CD1c-positive myeloid dendritic cell (primary cell): Measurements from ENCODE around the gene CATSPERE.
"Not testable (repeated sequence)": the region's sequence is repeated elsewhere in the genome, so short reads cannot be mapped to it uniquely, and the experiment has no call there.

Experiments used
- DNase-seq: peaks from one replicate; pipeline ENCODE4 v3.0.0-alpha.2; 2016; ENCODE audit errors: extremely low spot score

The CATSPERE gene

GRCh38 chr1:244448279-244449036 lies 12.6 kb upstream of the CATSPERE start:
- no peak for DNase-seq

DNA sequence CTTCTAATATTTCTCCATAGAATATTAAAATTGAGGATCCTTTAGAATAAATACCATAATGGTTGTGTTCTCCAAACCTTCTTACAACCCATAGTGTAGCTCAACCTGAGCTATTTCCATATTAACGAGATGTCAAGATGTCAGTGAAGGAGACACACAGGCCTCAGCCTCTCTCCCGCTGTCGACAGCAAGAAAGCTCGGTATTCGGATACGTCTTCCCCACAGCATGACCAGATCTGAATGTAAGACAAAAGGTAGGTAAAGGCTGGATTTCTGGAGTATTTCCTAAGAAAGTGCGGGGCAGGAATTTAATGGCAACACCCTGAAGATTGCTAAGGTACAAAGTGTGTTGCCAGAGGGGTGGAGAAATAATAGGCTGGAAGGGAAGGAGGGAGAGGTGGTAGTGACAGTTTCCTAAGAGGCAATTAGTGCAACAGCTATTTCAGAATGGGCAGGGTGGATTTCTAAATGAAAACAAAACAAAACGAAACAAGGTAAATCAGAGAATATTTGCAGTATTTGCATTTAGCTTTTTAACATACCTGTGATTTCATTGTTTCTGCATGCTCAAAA lies 11.1 kb upstream of the CATSPERE start:
- peak; percentile 8 for DNase-seq

DNA sequence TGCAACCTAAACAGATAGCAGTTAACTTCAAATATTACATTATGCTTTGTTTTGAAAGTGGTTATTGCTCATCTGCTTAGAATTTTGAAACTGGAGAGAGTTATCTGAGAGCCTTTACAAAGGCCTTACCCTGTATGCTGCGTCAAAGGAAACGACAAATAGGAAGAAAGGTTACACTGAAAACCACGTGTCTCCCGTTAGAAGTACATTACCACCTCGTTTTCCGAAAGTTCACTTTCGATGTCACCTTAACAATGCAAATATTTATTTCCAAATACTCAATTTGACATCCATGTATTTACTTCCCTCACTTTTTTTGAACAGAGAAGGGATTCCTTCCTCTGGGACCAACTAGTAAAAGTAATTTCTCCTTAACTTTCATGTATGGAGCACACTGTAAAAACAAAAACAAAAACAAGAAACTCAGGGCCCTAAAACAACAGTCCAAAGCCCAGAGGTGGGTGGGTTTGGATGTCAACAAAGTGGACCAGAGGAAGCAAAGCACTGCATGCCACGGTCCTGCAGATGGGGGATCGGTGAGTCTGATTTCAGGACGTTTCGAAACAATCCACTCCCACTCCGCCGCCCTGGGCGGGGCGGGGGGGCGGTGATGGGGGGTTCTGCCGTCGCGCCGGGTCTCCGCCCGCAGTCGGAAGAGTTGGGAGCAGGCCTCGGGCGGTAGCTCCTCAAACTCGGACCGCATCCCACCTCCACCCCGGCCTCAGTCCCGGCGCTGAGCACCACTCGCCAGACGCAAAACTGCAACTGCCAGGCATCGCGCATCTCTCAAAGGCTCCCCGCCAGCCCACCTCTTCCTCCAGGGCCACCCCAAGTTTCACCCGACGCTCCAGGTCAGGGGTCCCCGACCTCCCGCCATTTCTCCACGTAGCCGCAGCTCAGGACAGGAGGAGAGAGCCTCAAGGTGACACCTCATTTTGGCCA lies 10.2 kb upstream of the CATSPERE start:
- peak; percentile 71 for DNase-seq

DNA sequence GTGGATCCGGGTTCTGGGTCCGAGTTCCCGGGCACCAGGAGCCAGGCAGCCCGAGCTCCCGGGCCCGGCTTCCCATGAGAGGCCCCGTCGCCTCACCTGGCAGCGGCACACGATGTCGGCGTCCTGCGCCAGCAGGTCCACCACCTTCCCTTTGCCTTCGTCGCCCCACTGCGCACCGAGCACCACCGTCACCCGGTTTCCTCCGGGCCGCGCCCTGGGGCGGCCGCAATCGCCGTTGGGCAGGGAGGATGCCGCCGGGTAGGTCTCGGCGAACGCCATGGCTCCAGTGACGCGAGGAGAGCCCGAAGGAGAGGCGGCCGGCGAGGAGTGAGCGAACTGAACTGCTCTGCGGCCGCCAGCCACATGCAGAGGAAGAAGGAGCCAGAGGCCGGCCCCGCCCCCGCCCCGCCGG lies 9.5 kb upstream of the CATSPERE start, which contains the start of gene ADSS2:
TSS of gene ADSS2 (minus strand) at position 371 of the 412 bp plus-strand sequence. CDS start at position 279, 92 bp downstream.
- DNase-seq, result no peak

DNA sequence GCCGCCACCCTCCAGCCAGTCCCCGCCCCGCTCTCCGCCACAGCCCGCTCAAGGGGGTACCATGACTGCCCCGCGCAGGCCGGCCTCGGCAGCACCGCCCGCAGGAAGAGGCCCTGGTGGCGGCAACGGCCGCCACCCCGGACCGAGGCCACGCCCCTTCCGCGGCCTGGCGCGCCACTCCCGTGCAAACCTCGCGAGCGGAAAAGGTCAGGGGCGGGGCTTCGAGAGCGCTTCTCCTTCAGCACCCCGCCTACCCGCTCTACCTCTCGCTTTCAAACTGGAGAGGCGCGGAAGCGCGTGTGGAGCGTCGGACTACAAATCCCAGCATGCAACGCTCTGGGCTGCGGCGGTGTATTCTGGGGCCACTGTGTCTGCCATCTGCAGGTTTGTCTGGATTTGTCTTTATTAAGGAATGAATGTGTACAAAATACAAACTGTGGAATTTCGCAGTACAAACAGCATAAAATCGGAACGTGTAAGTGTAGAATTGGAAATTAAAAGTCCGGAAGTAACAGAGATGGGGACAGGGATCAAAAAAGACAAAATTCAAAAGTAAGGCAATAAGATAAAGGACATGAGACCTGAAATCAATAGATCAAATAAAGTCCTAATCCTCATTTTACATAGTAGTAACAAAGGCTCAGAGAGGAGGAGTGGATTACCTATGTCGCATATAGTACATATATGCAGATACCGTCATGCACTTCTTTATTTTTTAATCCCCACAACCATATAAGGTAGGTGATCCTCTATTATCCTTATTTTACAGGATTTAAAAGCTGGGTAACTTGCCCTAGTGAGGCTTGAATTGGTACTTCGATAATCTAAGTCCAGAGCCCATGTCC lies 8.9 kb upstream of the CATSPERE start:
- peak; percentile 100 for DNase-seq

DNA sequence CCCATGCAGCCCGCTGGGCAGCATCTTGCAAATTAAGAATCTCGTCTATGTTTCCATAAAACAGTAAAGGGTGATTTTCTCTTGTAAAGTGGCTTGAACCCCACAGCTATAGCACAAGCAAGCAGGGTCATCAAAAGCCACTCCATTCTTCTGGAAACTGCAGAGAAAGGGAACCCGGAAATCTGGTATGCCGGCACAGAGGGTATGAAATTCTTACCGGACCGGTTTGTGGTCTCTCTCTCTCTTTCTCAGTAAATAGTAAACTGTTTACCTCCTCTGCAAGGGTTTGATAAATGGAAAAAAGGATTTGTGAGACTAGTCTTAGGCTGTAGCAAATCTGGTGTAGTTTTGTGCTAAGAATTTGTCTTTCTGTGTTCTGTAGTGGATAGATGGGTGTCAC lies 6.7 kb upstream of the CATSPERE start:
- DNase-seq, result no peak

DNA sequence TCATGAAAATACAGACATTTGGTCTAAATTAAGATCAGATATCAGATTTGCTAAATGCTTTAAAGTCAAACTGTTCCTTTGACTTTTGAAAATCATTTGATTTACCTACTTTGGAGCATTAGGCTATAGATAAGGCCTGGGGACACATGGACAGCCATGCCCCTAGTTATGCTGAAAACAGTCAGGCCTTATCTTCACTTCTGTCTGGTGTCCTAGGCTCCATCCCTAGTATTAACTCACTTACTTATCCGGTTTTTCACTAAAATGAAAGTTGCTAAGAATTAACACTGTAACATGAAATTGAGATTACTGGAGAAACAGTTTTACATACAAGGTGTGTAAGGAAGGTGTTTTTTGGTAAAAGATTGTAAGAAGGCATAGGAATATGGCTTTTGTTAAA lies 4.5 kb upstream of the CATSPERE start:
- no peak for DNase-seq

GRCh38 chr1:244458781-244459180 lies 2.3 kb upstream of the CATSPERE start:
- no peak for DNase-seq

GRCh38 chr1:244460197-244460596 lies 876 bp upstream of the CATSPERE start:
- no peak for DNase-seq

GRCh38 chr1:244466724-244467123 lies 5.7 kb downstream of the CATSPERE start:
- no peak for DNase-seq

GRCh38 chr1:244473059-244473605 lies 12.1 kb downstream of the CATSPERE start:
- DNase-seq, result no peak

DNA sequence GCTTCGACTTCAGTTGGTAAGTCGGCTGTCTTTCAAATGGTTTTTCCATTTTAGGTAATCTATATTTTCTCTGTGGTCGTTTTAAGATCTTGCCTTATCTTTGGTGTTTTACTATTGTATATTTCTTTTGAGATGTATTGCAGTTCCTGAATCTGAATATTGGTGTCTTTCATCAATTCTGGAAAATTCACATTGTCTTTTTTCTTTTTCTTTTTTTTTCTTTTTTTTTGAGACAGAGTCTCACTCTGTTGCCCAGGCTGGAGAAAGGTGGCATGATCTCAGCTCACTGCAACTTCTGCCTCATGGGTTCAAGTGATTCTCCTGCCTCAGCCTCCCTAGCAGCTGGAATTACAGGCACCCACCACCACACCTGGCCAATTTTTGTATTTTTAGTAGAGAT lies 23.9 kb downstream of the CATSPERE start:
- DNase-seq, result not testable (repeated sequence)

DNA sequence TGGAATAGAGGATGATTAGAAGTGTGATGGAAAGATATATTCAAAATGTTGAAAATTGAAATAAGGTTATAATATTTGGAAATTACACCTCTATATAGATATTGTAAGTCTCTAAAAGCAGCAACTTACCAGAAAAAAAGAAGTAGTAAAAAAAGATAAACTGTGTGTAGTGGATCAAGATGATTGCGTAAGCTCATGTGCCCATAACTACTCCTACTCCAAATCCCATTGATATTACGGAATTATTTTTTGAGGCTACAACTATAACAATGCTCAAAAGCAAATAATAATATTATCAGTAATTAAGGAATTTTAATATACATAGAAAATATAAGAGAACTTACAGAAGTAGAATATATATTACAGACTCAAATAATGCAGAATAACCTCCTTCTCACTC lies 33.6 kb downstream of the CATSPERE start:
- DNase-seq, result no peak

DNA sequence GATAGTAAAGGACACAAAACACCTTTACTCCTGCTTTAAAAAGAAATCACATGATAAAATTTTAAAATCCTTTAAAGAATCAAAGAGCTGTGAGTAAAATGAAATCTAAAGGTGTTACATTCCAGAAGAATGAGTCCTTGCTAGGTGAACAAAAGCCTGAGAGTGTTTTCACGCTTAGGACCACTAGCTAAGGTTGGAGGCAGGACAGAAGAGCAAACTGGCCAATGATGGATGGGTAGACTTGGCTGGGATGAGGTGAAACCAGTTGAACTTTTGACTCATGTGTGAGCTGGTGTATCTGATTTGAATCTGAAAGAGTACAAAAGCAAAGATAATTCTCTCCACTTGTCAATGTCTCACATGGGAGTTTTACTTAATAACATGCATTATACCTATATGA lies 35.1 kb downstream of the CATSPERE start:
- DNase-seq, result no peak

DNA sequence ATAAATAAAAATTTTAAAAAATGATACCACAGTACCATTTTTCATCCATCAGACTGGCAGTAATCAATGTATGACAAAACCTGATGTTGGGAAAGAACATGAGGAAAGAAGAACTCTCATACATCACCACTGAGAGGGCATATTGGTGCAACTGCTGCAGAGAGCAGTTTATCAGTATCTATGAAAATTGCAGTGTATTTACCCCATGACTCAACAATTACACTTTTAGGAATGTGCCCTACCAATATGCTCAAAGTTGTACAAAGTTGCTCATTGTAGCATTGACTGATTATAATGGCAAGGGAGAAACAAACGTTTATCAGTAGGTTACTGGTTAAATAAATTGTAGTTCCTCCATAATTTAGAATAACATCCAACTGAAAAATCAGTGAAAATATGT lies 36.7 kb downstream of the CATSPERE start:
- DNase-seq, result no peak

GRCh38 chr1:244499484-244499883 lies 38.4 kb downstream of the CATSPERE start:
- DNase-seq, result not testable (repeated sequence)

DNA sequence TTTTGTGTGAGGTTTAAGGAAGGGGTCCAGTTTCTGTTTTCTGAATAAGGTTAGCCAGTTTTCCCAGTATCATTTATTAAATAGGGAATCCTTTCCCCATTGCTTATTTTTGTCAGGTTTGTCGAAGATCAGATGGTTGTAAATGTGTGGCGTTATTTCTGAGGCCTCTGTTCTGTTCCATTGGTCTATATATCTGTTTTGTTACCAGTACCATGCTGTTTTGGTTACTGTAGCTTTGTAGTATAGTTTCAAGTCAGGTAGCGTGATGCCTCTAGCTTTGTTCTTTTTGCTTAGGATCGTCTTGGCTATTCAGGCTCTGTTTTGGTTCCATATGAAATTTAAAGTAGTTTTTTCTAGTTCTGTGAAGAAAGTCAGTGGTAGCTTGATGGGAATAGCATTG lies 39.4 kb downstream of the CATSPERE start:
- not testable (repeated sequence) for DNase-seq

DNA sequence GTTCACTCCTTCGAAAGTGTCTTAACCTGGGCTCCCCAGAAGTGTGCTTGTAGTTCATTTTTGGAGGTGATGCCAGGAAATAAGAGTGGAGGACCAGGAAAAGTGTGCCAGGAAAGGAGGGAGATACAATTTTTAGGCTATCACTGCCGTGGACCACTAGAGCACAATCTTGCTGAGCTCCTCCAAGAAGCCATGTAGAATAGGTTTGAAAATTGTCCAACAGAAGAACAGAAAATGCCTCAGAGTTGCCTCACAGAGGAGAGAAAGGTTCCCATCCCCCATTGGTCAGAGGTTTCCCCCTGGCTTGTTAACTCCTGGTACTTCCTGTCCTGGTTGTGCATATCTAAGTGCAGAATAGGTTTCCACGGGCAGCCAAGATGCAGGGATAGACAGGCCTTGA lies 41.6 kb downstream of the CATSPERE start:
- no peak for DNase-seq

DNA sequence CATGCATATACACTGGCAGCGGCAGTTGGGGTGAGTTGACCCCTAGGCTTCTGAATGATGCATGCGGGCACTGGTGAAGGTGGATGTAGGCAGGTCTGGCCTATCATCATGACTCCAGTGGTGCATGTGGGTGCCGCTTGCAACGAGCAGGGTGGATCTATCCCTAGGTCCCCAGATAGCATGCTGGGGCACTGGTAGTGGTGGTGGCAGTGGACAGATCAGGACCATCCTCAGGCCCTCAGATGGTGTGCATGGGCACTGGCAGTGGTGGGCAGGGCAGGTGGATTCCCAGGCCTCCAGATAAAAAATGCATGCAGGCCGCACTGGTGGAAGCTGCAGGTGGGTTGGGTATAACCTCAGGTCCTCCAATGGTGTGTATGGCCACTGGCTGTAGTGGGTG lies 52.4 kb downstream of the CATSPERE start:
- DNase-seq, result no peak

- no peak for DNase-seq
These were observed 54.6 kb downstream of the CATSPERE start for GRCh38 chr1:244515680-244516079.

DNA sequence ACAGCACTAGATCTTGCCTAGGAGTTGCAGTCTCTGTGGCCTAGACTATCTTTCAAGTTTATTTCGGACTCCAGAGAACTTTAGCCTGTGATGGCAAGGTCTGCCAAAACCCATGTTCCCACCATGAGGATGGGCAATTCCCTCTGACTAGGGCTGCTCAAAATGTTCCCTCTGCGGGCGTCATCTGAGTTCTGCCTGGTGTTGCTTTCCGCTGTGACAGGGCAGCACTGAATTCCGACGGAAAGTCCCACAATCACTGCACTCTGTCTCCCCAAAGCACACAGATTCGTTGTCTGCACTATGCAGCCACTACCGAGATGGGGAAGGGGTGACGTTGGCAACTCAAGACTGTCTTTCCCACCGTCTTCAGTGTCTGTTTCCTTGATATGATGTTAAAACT lies 75.2 kb downstream of the CATSPERE start:
- no peak for DNase-seq
